KMS-11 (cell line): ENCODE data around the gene CCM2L.

Experiments used
- H2AFZ ChIP-seq: fragments of 200-600 bp; sonication (generic); 2 replicates; pipeline ENCODE4 v1.6.1; 2016; ENCODE audit warnings: antibody characterized with exemption, mixed run types, low read depth
- H3K27ac ChIP-seq: fragments of 200-600 bp; sonication (generic); 2 replicates; pipeline ENCODE4 v1.6.1; 2016; ENCODE audit warnings: mild to moderate bottlenecking, mixed run types
- H3K27me3 ChIP-seq: fragments of 200-600 bp; sonication (generic); 2 replicates; pipeline ENCODE4 v1.6.1; 2017; ENCODE audit warnings: mild to moderate bottlenecking, low read depth, mixed run types, moderate library complexity; ENCODE audit not compliant: insufficient read depth
- H3K36me3 ChIP-seq: fragments of 200-600 bp; sonication (generic); 2 replicates; pipeline ENCODE4 v1.6.1; 2017; ENCODE audit warnings: mild to moderate bottlenecking, mixed run types; ENCODE audit not compliant: insufficient read depth
- H3K4me1 ChIP-seq: fragments of 200-600 bp; sonication (generic); 2 replicates; pipeline ENCODE4 v1.6.1; 2016; ENCODE audit warnings: mild to moderate bottlenecking, low read depth, mixed run types; ENCODE audit not compliant: poor library complexity, severe bottlenecking
- H3K4me2 ChIP-seq: fragments of 200-600 bp; sonication (generic); 2 replicates; pipeline ENCODE4 v1.7.0; 2016; ENCODE audit warnings: mild to moderate bottlenecking, mixed run types
- H3K4me3 ChIP-seq: fragments of 200-600 bp; sonication (generic); IDR thresholded peaks from 2 replicates; pipeline ENCODE4 v1.6.1; 2017; ENCODE audit warnings: low read depth, low read length, mixed read lengths; ENCODE audit not compliant: insufficient read depth
- H3K79me2 ChIP-seq: fragments of 200-600 bp; sonication (generic); 2 replicates; pipeline ENCODE4 v1.6.1; 2016; ENCODE audit warnings: low read depth, mixed run types; ENCODE audit not compliant: insufficient read depth
- H3K9ac ChIP-seq: fragments of 200-600 bp; sonication (generic); 2 replicates; pipeline ENCODE4 v1.6.1; 2016; ENCODE audit warnings: mild to moderate bottlenecking, mixed run types
- H4K20me1 ChIP-seq: fragments of 200-600 bp; sonication (generic); 2 replicates; pipeline ENCODE4 v1.6.1; 2016; ENCODE audit warnings: mild to moderate bottlenecking, mixed run types; ENCODE audit not compliant: insufficient read depth
- CTCF ChIP-seq: fragments of 200-600 bp; sonication (generic); conservative IDR thresholded peaks from 2 replicates; pipeline ENCODE4 v1.6.1; 2017; ENCODE audit warnings: low read depth, mild to moderate bottlenecking, antibody characterized with exemption, low read length, moderate library complexity, mixed read lengths

CCM2L gene

GRCh38 chr20:32050851-32051556, 40.8 kb downstream of the CCM2L start:
- Histone ChIP-seq H3K27ac (no peak overlapping the region), H3K4me3 (no peak overlapping the region), H3K4me2 (no peak overlapping the region), H3K4me1 (no peaks in the 10 kb centered on the region), H4K20me1 (no peaks in the 10 kb centered on the region), H3K27me3 (peaks cover 13% of the 10 kb centered on the region; the same call in 1 of the 2 replicates), H2AFZ (no peak overlapping the region), H3K36me3 (no peaks in the 10 kb centered on the region), H3K79me2 (no peaks in the 10 kb centered on the region), H3K9ac (no peak overlapping the region)
- no peak for TF ChIP-seq CTCF

- Histone ChIP-seq H3K27ac (no peak overlapping the region), H2AFZ (no peak overlapping the region), H3K79me2 (no peaks in the 10 kb centered on the region), H3K4me1 (no peaks in the 10 kb centered on the region), H4K20me1 (no peaks in the 10 kb centered on the region), H3K36me3 (no peaks in the 10 kb centered on the region), H3K4me3 (no peak overlapping the region), H3K9ac (no peak overlapping the region), H3K27me3 (peaks cover 13% of the 10 kb centered on the region; the same call in 1 of the 2 replicates), H3K4me2 (no peak overlapping the region)
- no peak for TF ChIP-seq CTCF
These were observed 41.5 kb downstream of the CCM2L start for GRCh38 chr20:32051720-32052089.

- H3K79me2 ChIP-seq = no peaks in the 10 kb centered on the region
- H3K27ac ChIP-seq = no peak within 1 kb of the TSS
- H2AFZ ChIP-seq = peak within 1 kb of the TSS; percentile 4; the same call in 1 of the 2 replicates
- H3K36me3 ChIP-seq = no peaks in the 10 kb centered on the region
- no peak within 1 kb of the TSS for H3K4me2 ChIP-seq
- H3K4me3 ChIP-seq = no peak within 1 kb of the TSS
- H3K9ac ChIP-seq = no peak within 1 kb of the TSS
- no peaks in the 10 kb centered on the region for H4K20me1 ChIP-seq
- H3K4me1 ChIP-seq = no peaks in the 10 kb centered on the region
- TF ChIP-seq CTCF = no peak
- peaks cover 13% of the 10 kb centered on the region; the same call in 1 of the 2 replicates for H3K27me3 ChIP-seq
These were observed 42.0 kb downstream of the CCM2L start, which contains the start of gene HCK for GRCh38 chr20:32052090-32052777. Gene HCK, plus strand, starts transcription at chr20:32052242.

- Histone ChIP-seq H3K4me2 (no peak overlapping the region), H3K4me1 (no peaks in the 10 kb centered on the region), H3K27me3 (peaks cover 17% of the 10 kb centered on the region; the same call in 1 of the 2 replicates), H3K4me3 (no peak overlapping the region), H4K20me1 (no peaks in the 10 kb centered on the region), H3K9ac (no peak overlapping the region), H3K36me3 (no peaks in the 10 kb centered on the region), H3K79me2 (no peaks in the 10 kb centered on the region), H3K27ac (no peak overlapping the region), H2AFZ (no peak overlapping the region)
- no peak for TF ChIP-seq CTCF
These were observed 42.6 kb downstream of the CCM2L start for GRCh38 chr20:32052778-32053362.
